ENCODE measurements around the gene SMYD3.

DNA sequence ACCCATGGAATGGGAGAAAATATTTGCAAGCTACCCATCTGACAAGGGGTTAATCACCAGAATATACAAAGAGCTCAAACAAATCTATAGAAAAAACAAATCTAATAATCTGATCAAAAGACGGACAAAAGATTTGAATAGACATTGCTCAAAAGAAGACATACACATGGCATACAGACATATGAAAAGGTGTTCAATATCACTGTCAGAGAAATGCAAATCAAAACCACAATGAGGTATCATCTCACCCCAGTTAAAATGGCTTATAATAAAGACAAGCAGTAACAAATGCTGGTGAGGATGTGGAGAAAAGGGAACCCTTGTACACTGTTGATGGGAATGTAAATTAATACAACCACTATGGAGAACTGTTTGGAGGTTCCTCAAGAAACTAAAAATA, 600.9 kb downstream of the SMYD3 start:
- no peak for TF ChIP-seq REST (IDR thresholded peaks at IDR 0.05)
- TF ChIP-seq CTCF (IDR thresholded peaks at IDR 0.05), result no peak
- no peak for TF ChIP-seq KDM1A (IDR thresholded peaks at IDR 0.05; ENCODE audit: low read depth)
- TF ChIP-seq CEBPB (IDR thresholded peaks at IDR 0.05), result no peak
- no peak for TF ChIP-seq HDAC2 (IDR thresholded peaks at IDR 0.05)
- TF ChIP-seq PBX3 (IDR thresholded peaks at IDR 0.05), result no peak
